Endothelial cell of umbilical vein (primary cell): ENCODE results near the gene CREB3. TPM values are rescaled to one million over a fixed set of nuclear protein-coding genes. Genes with fewer than 3 reads are reported as not detected.
A peak's percentile ranks its signal among the peaks of the same experiment; 100 is the strongest.

Experiments
- BruUV-seq: library from RNA; stranded (reverse); fragments of 400-500 nt; replicated peaks from 2 replicates; lab custom pipeline; 2021; lab: Mats Ljungman, UMichigan
- CTCF ChIA-PET: fragments of 300-600, 350-600 bp; sonication (Branson Sonifier 250); formaldehyde crosslinking; loops from one replicate; lab custom pipeline; 2021; ENCODE audit warnings: antibody characterized with exemption, inconsistent platforms; lab: Charles Lee
- POLR2A ChIA-PET: fragments of 300-600, 350-600 bp; sonication (Branson Sonifier 250); formaldehyde crosslinking; loops from one replicate; lab custom pipeline; 2021; ENCODE audit warnings: antibody characterized with exemption, inconsistent platforms; lab: Charles Lee
- DNase-seq: peaks from one replicate; pipeline ENCODE4 v3.0.0-alpha.2; 2011; ENCODE audit warnings: low read depth, low spot score
- FAIRE-seq: peaks from 2 replicates; lab custom pipeline; 2011; peaks lifted over from hg19 to GRCh38; lab: Jason Lieb, UNC
- H2AFZ ChIP-seq: 2 replicates; pipeline ENCODE4 v1.6.0; 2012; ENCODE audit warnings: low read depth, low read length, control low read depth, inconsistent platforms
- H3K27ac ChIP-seq: 2 replicates; pipeline ENCODE4 v1.5.1; 2011; ENCODE audit warnings: low read depth, mild to moderate bottlenecking, control low read depth, low read length, moderate library complexity; ENCODE audit not compliant: insufficient read depth
- H3K27me3 ChIP-seq, 2 experiments: 2 replicates each; pipeline versions ENCODE4 v1.6.0 to v1.6.1; 2011; ENCODE audit warnings: low read length in 2 of 2, mixed read lengths in 1 of 2; ENCODE audit not compliant: control insufficient read depth in 2 of 2, insufficient read depth in 2 of 2
- H3K36me3 ChIP-seq, 2 experiments: 2 replicates in 1 of 2; 3 replicates in 1 of 2; pipeline ENCODE4 v1.5.1; 2011; ENCODE audit warnings: low read length in 2 of 2, mild to moderate bottlenecking in 1 of 2, moderate library complexity in 1 of 2; ENCODE audit not compliant: control insufficient read depth in 2 of 2, insufficient read depth in 2 of 2; ENCODE audit errors: extremely low read depth in 1 of 2
- H3K4me1 ChIP-seq: 3 replicates; pipeline ENCODE4 v1.5.1; 2011; ENCODE audit warnings: mild to moderate bottlenecking, low read length; ENCODE audit not compliant: control insufficient read depth, insufficient read depth; ENCODE audit errors: extremely low read depth
- H3K4me2 ChIP-seq: 2 replicates; pipeline ENCODE4 v1.6.1; 2011; ENCODE audit warnings: low read length, control low read depth, mixed read lengths; ENCODE audit not compliant: insufficient read depth
- H3K4me3 ChIP-seq, 3 experiments: fragments of 200-600 bp in 1 of 3; sonication (generic), shearing (Covaris generic) in 1 of 3; replicated peaks in 1 of 3; 2 replicates each; pipeline ENCODE4 v1.5.1; 2011 to 2016; ENCODE audit warnings: control low read depth in 3 of 3, low read length in 3 of 3, mild to moderate bottlenecking in 2 of 3, inconsistent platforms in 1 of 3, low read depth in 1 of 3, moderate library complexity in 1 of 3; ENCODE audit not compliant: insufficient read depth in 1 of 3
- H3K79me2 ChIP-seq: 2 replicates; pipeline ENCODE4 v1.6.0; 2012; ENCODE audit warnings: low read length, inconsistent platforms; ENCODE audit not compliant: control insufficient read depth, insufficient read depth
- H3K9ac ChIP-seq: replicated peaks from 2 replicates; pipeline ENCODE3; 2011; ENCODE audit warnings: low read length, control low read depth; ENCODE audit not compliant: insufficient read depth; ENCODE audit errors: extremely low read depth
- H3K9me1 ChIP-seq: replicated peaks from 3 replicates; pipeline ENCODE4 v1.6.0; 2011; ENCODE audit warnings: mild to moderate bottlenecking, low read length; ENCODE audit not compliant: control insufficient read depth, insufficient read depth; ENCODE audit errors: extremely low read depth
- H3K9me3 ChIP-seq: replicated peaks from 2 replicates; pipeline ENCODE4 v1.5.1; 2012; ENCODE audit warnings: low read length, inconsistent platforms; ENCODE audit not compliant: control insufficient read depth, insufficient read depth
- H4K20me1 ChIP-seq: replicated peaks from 2 replicates; pipeline ENCODE3; 2011; ENCODE audit warnings: mild to moderate bottlenecking, low read length; ENCODE audit not compliant: control insufficient read depth, insufficient read depth; ENCODE audit errors: extremely low read depth
- EZH2 ChIP-seq: IDR thresholded peaks from 2 replicates; pipeline ENCODE4 v1.6.1; 2012; ENCODE audit warnings: borderline replicate concordance, low read depth, mild to moderate bottlenecking, moderate library complexity, low read length, inconsistent platforms; ENCODE audit not compliant: severe bottlenecking
- FOS ChIP-seq: IDR thresholded peaks from 2 replicates; pipeline ENCODE4 v1.6.1; 2011; ENCODE audit warnings: mild to moderate bottlenecking, low read length, moderate library complexity, borderline replicate concordance; ENCODE audit not compliant: insufficient read depth
- GATA2 ChIP-seq: IDR thresholded peaks from 2 replicates; pipeline ENCODE4 v1.7.0; 2011; ENCODE audit warnings: low read depth, mild to moderate bottlenecking, moderate library complexity, mixed read lengths, low read length; ENCODE audit not compliant: insufficient read length, insufficient read depth
- JUN ChIP-seq: IDR thresholded peaks from 2 replicates; pipeline ENCODE4 v1.6.1; 2011; ENCODE audit warnings: borderline replicate concordance, low read depth; ENCODE audit not compliant: insufficient read length, insufficient read depth
- MYC ChIP-seq: IDR thresholded peaks from one replicate; pipeline ENCODE4 v1.6.1; 2011; ENCODE audit warnings: mild to moderate bottlenecking, low read depth, low read length
- POLR2A ChIP-seq: IDR thresholded peaks from 2 replicates; pipeline ENCODE4 v1.6.1; 2012; ENCODE audit warnings: low read depth, mild to moderate bottlenecking, control low read depth, low read length
- POLR2AphosphoS5 ChIP-seq: IDR thresholded peaks from 2 replicates; pipeline ENCODE4 v1.6.1; 2012; ENCODE audit warnings: low read depth, mild to moderate bottlenecking, control low read depth, low read length, moderate library complexity; ENCODE audit not compliant: insufficient read depth
- dilution Hi-C: fragments of 300-500 bp; cut with MboI; formaldehyde crosslinking; loops from one replicate; pipeline ENCODE4 v1.15.0; 2019; ENCODE audit warnings: low sequenced_read_pairs; ENCODE audit not compliant: extremely low pct_ligation_motif_present
- intact Hi-C: fragments of 100-400 bp; cut with micrococcal nuclease; formaldehyde crosslinking; loops from one replicate; pipeline ENCODE4 v1.10.0; 2022
- polyA plus RNA-seq, 4 experiments: library from polyadenylated mRNA; depleted of rRNA in 3 of 4; stranded (reverse) in 3 of 4; unstranded in 1 of 4; fragments of >200 nt; gene quantifications; 2 replicates each; pipeline versions ENCODE4 v1.2.1 to v1.2.3, GENCODE V29; 2011 to 2012; ENCODE audit warnings: missing spikeins in 1 of 4
- total RNA-seq: library from RNA; stranded (reverse); gene quantifications from 2 replicates; pipeline ENCODE4 v1.2.3, GENCODE V29; 2021
- TF ChIP-seq, protein P1 (sequence below), 2 donors: IDR thresholded peaks; 1 replicate in 1 of 2; 2 replicates in 1 of 2; pipeline ENCODE4 v1.5.1; 2011; ENCODE audit warnings: low read length in 2 of 2, mild to moderate bottlenecking in 2 of 2, moderate library complexity in 2 of 2, control low read depth in 1 of 2, inconsistent platforms in 1 of 2, low read depth in 1 of 2; ENCODE audit not compliant: insufficient read depth in 1 of 2; ENCODE audit errors: extremely low read depth in 1 of 2
- TF ChIP-seq, protein P2 (sequence below): IDR thresholded peaks from 2 replicates; pipeline ENCODE4 v1.6.1; 2011; ENCODE audit not compliant: insufficient read depth, insufficient read length

CREB3 gene
- total and polyA plus RNA-seq, 2 donors (not counting 3 experiments of a cell fraction or from before 2014, with no cell fraction given), result 39.8 to 52.1 TPM

DNA sequence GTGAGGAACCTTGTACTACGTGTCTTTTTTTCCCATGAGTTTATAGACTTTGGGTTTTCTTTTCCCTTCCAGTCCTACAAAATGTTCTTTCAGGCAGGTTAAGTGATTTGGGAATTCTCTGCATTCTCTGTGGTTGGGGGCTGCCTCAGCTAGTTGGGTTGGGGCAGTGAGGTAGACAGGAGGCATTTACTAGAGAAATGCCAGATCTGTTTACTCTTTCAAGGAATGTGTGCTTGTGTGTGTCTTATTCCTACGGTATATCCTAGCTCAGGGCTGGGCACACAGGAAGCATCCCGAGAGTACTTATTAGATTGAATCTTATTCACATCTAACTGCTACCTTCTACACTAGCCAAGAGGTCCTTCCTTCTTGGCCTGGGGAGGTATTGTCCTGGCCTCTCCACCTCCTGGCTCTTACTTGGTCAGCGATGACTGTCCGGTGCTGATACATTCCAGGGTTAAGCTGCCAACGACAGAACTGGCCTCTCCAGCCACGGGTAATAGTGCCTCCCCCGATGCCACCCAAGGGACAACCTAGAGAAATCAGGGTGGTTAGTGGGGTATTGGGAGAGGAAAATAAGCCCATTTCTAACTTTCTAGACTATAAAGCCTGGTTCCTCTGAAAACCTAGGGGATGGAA lies 11.5 kb downstream of the CREB3 start:
- H4K20me1 ChIP-seq, result no peaks in the 10 kb centered on the region
- dilution Hi-C loops, result no loop called here
- no TSS peak for BruUV-seq

DNA sequence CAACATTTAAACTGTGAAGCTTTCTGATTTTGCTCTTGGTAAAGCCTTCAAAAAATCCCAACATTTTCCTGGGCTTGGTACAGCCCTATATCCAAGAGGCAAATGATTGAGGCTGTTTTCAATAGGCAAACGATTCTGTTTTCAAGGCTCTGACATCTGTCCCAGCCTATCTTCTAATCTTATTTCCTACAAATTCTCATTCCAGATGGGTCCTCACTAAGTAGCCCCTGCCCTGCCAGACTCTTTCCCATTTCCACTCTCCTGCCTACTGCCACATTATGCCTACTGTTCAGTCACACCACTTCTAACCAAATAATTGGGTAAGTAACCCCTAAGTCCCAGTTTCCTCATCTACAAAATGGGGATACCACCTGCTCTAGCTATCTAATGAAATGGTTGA lies 13.1 kb downstream of the CREB3 start:
- H3K4me3 ChIP-seq, result peak overlapping the region; percentile 19 to 99 (median 87)
- TF ChIP-seq, protein P1, sequence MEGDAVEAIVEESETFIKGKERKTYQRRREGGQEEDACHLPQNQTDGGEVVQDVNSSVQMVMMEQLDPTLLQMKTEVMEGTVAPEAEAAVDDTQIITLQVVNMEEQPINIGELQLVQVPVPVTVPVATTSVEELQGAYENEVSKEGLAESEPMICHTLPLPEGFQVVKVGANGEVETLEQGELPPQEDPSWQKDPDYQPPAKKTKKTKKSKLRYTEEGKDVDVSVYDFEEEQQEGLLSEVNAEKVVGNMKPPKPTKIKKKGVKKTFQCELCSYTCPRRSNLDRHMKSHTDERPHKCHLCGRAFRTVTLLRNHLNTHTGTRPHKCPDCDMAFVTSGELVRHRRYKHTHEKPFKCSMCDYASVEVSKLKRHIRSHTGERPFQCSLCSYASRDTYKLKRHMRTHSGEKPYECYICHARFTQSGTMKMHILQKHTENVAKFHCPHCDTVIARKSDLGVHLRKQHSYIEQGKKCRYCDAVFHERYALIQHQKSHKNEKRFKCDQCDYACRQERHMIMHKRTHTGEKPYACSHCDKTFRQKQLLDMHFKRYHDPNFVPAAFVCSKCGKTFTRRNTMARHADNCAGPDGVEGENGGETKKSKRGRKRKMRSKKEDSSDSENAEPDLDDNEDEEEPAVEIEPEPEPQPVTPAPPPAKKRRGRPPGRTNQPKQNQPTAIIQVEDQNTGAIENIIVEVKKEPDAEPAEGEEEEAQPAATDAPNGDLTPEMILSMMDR (IDR thresholded peaks at IDR 0.05; ENCODE audit: extremely low read depth in 1 of 2, insufficient read depth in 1 of 2, low read depth in 1 of 2, low read length in 2 of 2), result no peak
- TF ChIP-seq FOS (no peak), JUN (no peak), EZH2 (no peak), GATA2 (no peak), POLR2A (no peak), MYC (no peak), POLR2AphosphoS5 (no peak)
- TF ChIP-seq, protein P2, sequence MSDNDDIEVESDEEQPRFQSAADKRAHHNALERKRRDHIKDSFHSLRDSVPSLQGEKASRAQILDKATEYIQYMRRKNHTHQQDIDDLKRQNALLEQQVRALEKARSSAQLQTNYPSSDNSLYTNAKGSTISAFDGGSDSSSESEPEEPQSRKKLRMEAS, result no peak
- no TSS peak for BruUV-seq

More for the DNA sequence above, 11.5 kb downstream of the CREB3 start:
- no peak for FAIRE-seq
- peaks cover 38 to 45% of the 10 kb centered on the region in 2 experiments for H3K36me3 ChIP-seq
- no peaks in the 10 kb centered on the region for H3K9me1 ChIP-seq
- H3K9me3 ChIP-seq, result no peaks in the 10 kb centered on the region
- H3K4me1 ChIP-seq, result peaks cover 28% of the 10 kb centered on the region
- H3K4me2 ChIP-seq, result no peak overlapping the region
- CTCF ChIA-PET, result interaction anchor here (0.9 to 7.2 kb wide), 9 partner anchors 7 to 82 kb away, joined by 3 to 86 read pairs (median 6); partner anchors contain the start of gene MSMP
- TF ChIP-seq POLR2A (no peak), MYC (no peak)
- H3K9ac ChIP-seq, result no peak overlapping the region
- H3K79me2 ChIP-seq, result peaks cover 88% of the 10 kb centered on the region
- no peak overlapping the region for H3K4me3 ChIP-seq
- no peaks in the 10 kb centered on the region for H3K27me3 ChIP-seq
- intact Hi-C loops, result no loop called here
- no peak for DNase-seq
- H2AFZ ChIP-seq, result no peak overlapping the region
- no peak overlapping the region for H3K27ac ChIP-seq
- POLR2A ChIA-PET, result interaction anchor here (1.4 kb wide), 1 partner anchor 12 kb away, joined by 5 read pairs; the partner anchor contains the start of genes CREB3 and TLN1

More for the DNA sequence above, 13.1 kb downstream of the CREB3 start:
- Histone ChIP-seq H2AFZ (no peak overlapping the region), H3K36me3 (peaks cover 22 to 29% of the 10 kb centered on the region in 2 experiments), H3K4me2 (peak overlapping the region; percentile 98), H3K4me1 (peaks cover 41% of the 10 kb centered on the region), H3K9me1 (no peaks in the 10 kb centered on the region), H3K79me2 (peaks cover 81% of the 10 kb centered on the region), H3K27ac (no peak overlapping the region), H3K9me3 (no peaks in the 10 kb centered on the region), H3K27me3 (no peaks in the 10 kb centered on the region), H4K20me1 (no peaks in the 10 kb centered on the region), H3K9ac (peak overlapping the region; percentile 32)
- dilution Hi-C loops (no loop called here), intact Hi-C loops (loop anchor here (1.0 kb wide), 1 partner anchor 9 kb away; no protein-coding TSS in a partner anchor)
- DNase-seq (no peak), FAIRE-seq (no peak)
- CTCF ChIA-PET, result interaction anchor here (0.6 to 7.2 kb wide), 9 partner anchors 9 to 137 kb away, joined by 4 to 86 read pairs (median 6); partner anchors contain the start of gene MSMP
- POLR2A ChIA-PET, result no interaction called here
